ENCODE results near the gene DYNLT2. TPM values are rescaled to one million over a fixed set of nuclear protein-coding genes. Genes with fewer than 3 reads are reported as not detected.

DYNLT2 gene
- total and polyA plus RNA-seq, 2 of the 13 experiments (the other 11 are each of a cell fraction or from before 2014, with no cell fraction given), result 2.1 to 4.3 TPM

- no peak; the same call in 1 of the 2 replicates for TF ChIP-seq RFX5 (IDR thresholded peaks at IDR 0.05; ENCODE audit: low read depth, low read length)
- TF ChIP-seq PBX2 (CRISPR knock-in tag; IDR thresholded peaks at IDR 0.05), result no peak
- peak; percentile 94; the same call in 1 of the 2 replicates for TF ChIP-seq ZNF766 (CRISPR knock-in tag; IDR thresholded peaks at IDR 0.05; ENCODE audit: borderline replicate concordance)
- TF ChIP-seq JARID2 (CRISPR knock-in tag; IDR thresholded peaks at IDR 0.05; ENCODE audit: insufficient replicate concordance), result peak; percentile 58
- TF ChIP-seq ZNF747 (CRISPR knock-in tag; IDR thresholded peaks at IDR 0.05; ENCODE audit: borderline replicate concordance), result peak; percentile 96
- TF ChIP-seq, protein P1, sequence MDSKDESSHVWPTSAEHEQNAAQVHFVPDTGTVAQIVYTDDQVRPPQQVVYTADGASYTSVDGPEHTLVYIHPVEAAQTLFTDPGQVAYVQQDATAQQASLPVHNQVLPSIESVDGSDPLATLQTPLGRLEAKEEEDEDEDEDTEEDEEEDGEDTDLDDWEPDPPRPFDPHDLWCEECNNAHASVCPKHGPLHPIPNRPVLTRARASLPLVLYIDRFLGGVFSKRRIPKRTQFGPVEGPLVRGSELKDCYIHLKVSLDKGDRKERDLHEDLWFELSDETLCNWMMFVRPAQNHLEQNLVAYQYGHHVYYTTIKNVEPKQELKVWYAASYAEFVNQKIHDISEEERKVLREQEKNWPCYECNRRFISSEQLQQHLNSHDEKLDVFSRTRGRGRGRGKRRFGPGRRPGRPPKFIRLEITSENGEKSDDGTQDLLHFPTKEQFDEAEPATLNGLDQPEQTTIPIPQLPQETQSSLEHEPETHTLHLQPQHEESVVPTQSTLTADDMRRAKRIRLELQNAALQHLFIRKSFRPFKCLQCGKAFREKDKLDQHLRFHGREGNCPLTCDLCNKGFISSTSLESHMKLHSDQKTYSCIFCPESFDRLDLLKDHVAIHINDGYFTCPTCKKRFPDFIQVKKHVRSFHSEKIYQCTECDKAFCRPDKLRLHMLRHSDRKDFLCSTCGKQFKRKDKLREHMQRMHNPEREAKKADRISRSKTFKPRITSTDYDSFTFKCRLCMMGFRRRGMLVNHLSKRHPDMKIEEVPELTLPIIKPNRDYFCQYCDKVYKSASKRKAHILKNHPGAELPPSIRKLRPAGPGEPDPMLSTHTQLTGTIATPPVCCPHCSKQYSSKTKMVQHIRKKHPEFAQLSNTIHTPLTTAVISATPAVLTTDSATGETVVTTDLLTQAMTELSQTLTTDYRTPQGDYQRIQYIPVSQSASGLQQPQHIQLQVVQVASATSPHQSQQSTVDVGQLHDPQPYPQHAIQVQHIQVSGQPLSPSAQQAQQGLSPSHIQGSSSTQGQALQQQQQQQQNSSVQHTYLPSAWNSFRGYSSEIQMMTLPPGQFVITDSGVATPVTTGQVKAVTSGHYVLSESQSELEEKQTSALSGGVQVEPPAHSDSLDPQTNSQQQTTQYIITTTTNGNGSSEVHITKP (CRISPR knock-in tag; IDR thresholded peaks at IDR 0.05; ENCODE audit: low read depth), result peak; percentile 87
- TF ChIP-seq NONO (IDR thresholded peaks at IDR 0.05), result no peak
- peak; percentile 100 for TF ChIP-seq NONO (CRISPR knock-in tag; conservative IDR thresholded peaks at IDR 0.05)
- TF ChIP-seq ZNF30 (CRISPR knock-in tag; IDR thresholded peaks at IDR 0.05), result peak; percentile 45; the same call in 1 of the 2 replicates
- peak; percentile 100 for TF ChIP-seq KMT2B (CRISPR knock-in tag; IDR thresholded peaks at IDR 0.05)
- TF ChIP-seq NR2C2 (CRISPR knock-in tag; IDR thresholded peaks at IDR 0.05; ENCODE audit: borderline replicate concordance), result peak; percentile 94
- TF ChIP-seq SOX6 (IDR thresholded peaks at IDR 0.05), result no peak
- TF ChIP-seq SOX6 (CRISPR knock-in tag; IDR thresholded peaks at IDR 0.05), result peak; percentile 79; the same call in 1 of the 2 replicates
- TF ChIP-seq GRHL1 (CRISPR knock-in tag; conservative IDR thresholded peaks at IDR 0.05), result no peak
- TF ChIP-seq ZNF343 (CRISPR knock-in tag; IDR thresholded peaks at IDR 0.05), result peak; percentile 96
- 0 out of 2 replicates have a peak, but pooled peaks have one; percentile 10 for TF ChIP-seq ZNF510 (CRISPR knock-in tag; IDR thresholded peaks at IDR 0.05; ENCODE audit: low read depth)
- TF ChIP-seq ZNF792 (CRISPR knock-in tag; IDR thresholded peaks at IDR 0.05), result peak; percentile 97
- TF ChIP-seq ZBTB3 (CRISPR knock-in tag; IDR thresholded peaks at IDR 0.05; ENCODE audit: borderline replicate concordance, low read depth), result peak; percentile 98
- no peak for TF ChIP-seq U2AF1 (optimal IDR thresholded peaks at IDR 0.05; ENCODE audit: low read depth, low read length)
- TF ChIP-seq ESRRA (CRISPR knock-in tag; IDR thresholded peaks at IDR 0.05; ENCODE audit: low read depth), result peak; percentile 71; the same call in 1 of the 2 replicates
- no peak for TF ChIP-seq POLR2AphosphoS2 (IDR thresholded peaks at IDR 0.05; ENCODE audit: low read depth, low read length)
- TF ChIP-seq ZNF446 (CRISPR knock-in tag; IDR thresholded peaks at IDR 0.05), result peak; percentile 97
- TF ChIP-seq ZNF460 (CRISPR knock-in tag; IDR thresholded peaks at IDR 0.05; ENCODE audit: borderline replicate concordance), result no peak; the same call in 1 of the 2 replicates
- peak; percentile 97; the same call in 1 of the 2 replicates for TF ChIP-seq ZNF556 (CRISPR knock-in tag; IDR thresholded peaks at IDR 0.05; ENCODE audit: borderline replicate concordance)
Observed at GRCh38 chr6:169751242-169752073, at the start of gene DYNLT2, which contains the start of gene ERMARD (continued).

All from HepG2 (cell line).